PC-3 (cell line): Measurements from ENCODE around the gene STRAP. TPM values are rescaled to one million over a fixed set of nuclear protein-coding genes. Genes with fewer than 3 reads are reported as not detected.

Experiments used
- ATAC-seq: fragments of 200-7000 bp; cut with Tn5 transposase; 2 replicates; pipeline ENCODE4 v1.9.1; 2020; ENCODE audit warnings: mild to moderate bottlenecking, moderate library complexity
- BruUV-seq: library from RNA; stranded (reverse); fragments of 400-500 nt; replicated peaks from 2 replicates; lab custom pipeline; 2021; lab: Mats Ljungman, UMichigan
- CTCF ChIA-PET: fragments of 300-600 bp; sonication (Branson Sonifier 250); formaldehyde crosslinking; loops from one replicate; lab custom pipeline; 2022; ENCODE audit warnings: antibody characterized with exemption; lab: Charles Lee
- POLR2A ChIA-PET: fragments of 300-600 bp; sonication (Branson Sonifier 250); formaldehyde crosslinking; loops from one replicate; lab custom pipeline; 2022; ENCODE audit warnings: antibody characterized with exemption; ENCODE audit not compliant: unreplicated experiment; lab: Charles Lee
- DNase-seq: peaks from one replicate; pipeline ENCODE4 v3.0.0-alpha.2; 2015
- H2AFZ ChIP-seq: fragments of 300-600 bp; sonication (generic); 2 replicates; pipeline ENCODE4 v1.6.0; 2016; ENCODE audit warnings: antibody characterized with exemption, low read length
- H3F3A ChIP-seq: fragments of 300-600 bp; sonication (generic); one replicate; pipeline ENCODE4 v1.6.0; 2017; ENCODE audit warnings: antibody characterized with exemption, low read length, control low read depth, mild to moderate bottlenecking; ENCODE audit not compliant: unreplicated experiment
- H3K27ac ChIP-seq: fragments of 300-600 bp; sonication (generic); 2 replicates; pipeline ENCODE4 v1.5.1; 2016; ENCODE audit warnings: mild to moderate bottlenecking, low read length
- H3K27me3 ChIP-seq: fragments of 300-600 bp; sonication (generic); 2 replicates; pipeline ENCODE4 v1.6.1; 2016; ENCODE audit warnings: low read length, mixed read lengths
- H3K36me3 ChIP-seq: fragments of 300-600 bp; sonication (generic); 2 replicates; pipeline ENCODE4 v1.6.1; 2016; ENCODE audit warnings: low read depth, mixed run types, low read length, mixed read lengths
- H3K4me1 ChIP-seq: fragments of 300-600 bp; sonication (generic); 2 replicates; pipeline ENCODE4 v1.5.1; 2016; ENCODE audit warnings: low read length; ENCODE audit not compliant: insufficient read depth
- H3K4me2 ChIP-seq: fragments of 300-600 bp; sonication (generic); 2 replicates; pipeline ENCODE4 v1.6.0; 2016; ENCODE audit warnings: low read length
- H3K4me3 ChIP-seq: fragments of 300-600 bp; sonication (generic); 2 replicates; pipeline ENCODE4 v1.5.1; 2016; ENCODE audit warnings: mild to moderate bottlenecking, low read length, mixed read lengths
- H3K79me2 ChIP-seq: fragments of 300-600 bp; sonication (generic); 2 replicates; pipeline ENCODE4 v1.6.1; 2017; ENCODE audit warnings: low read length, mixed read lengths
- H3K9ac ChIP-seq: fragments of 300-600 bp; sonication (generic); 2 replicates; pipeline ENCODE4 v1.6.0; 2016; ENCODE audit warnings: mild to moderate bottlenecking, low read length
- H3K9me2 ChIP-seq: fragments of 300-600 bp; sonication (generic); replicated peaks from 2 replicates; pipeline ENCODE4 v1.6.1; 2016; ENCODE audit warnings: mixed run types, low read length, mixed read lengths
- H3K9me3 ChIP-seq: fragments of 300-600 bp; sonication (generic); 2 replicates; pipeline ENCODE4 v1.6.1; 2016; ENCODE audit warnings: low read length, mixed read lengths
- H4K20me1 ChIP-seq: fragments of 300-600 bp; sonication (generic); 2 replicates; pipeline ENCODE4 v1.6.1; 2016; ENCODE audit warnings: low read length, mixed read lengths
- CTCF ChIP-seq: fragments of 300-600 bp; sonication (generic); conservative IDR thresholded peaks from 2 replicates; pipeline ENCODE4 v1.5.1; 2017; ENCODE audit warnings: antibody characterized with exemption, low read depth, mild to moderate bottlenecking, low read length
- EZH2 ChIP-seq: fragments of 300-600 bp; sonication (generic); IDR thresholded peaks from one replicate; pipeline ENCODE4 v1.6.1; 2017; ENCODE audit warnings: antibody characterized with exemption, mild to moderate bottlenecking, low read length; ENCODE audit not compliant: unreplicated experiment
- EZH2phosphoT487 ChIP-seq: fragments of 300-600 bp; sonication (generic); IDR thresholded peaks from 2 replicates; pipeline ENCODE4 v1.6.1; 2018; ENCODE audit warnings: mild to moderate bottlenecking, antibody characterized with exemption, low read length, borderline replicate concordance
- intact Hi-C: fragments of 100-400 bp; cut with micrococcal nuclease; formaldehyde crosslinking; loops from 2 replicates; pipeline ENCODE4 v1.9.0; 2023
- total RNA-seq: library from RNA; depleted of rRNA; stranded (reverse); fragments of >200 nt; gene quantifications from 2 replicates; pipeline ENCODE4 v1.2.3, GENCODE V29; 2014

Gene STRAP
- total RNA-seq, 1 experiment from 2014 or later, result 80.4 TPM

GRCh38 chr12:15932327-15932726 lies 50.1 kb downstream of the STRAP start:
- Histone ChIP-seq H3K79me2 (no peaks in the 10 kb centered on the region), H3K4me1 (peaks cover 9% of the 10 kb centered on the region), H2AFZ (no peak overlapping the region), H3K9me3 (no peaks in the 10 kb centered on the region), H4K20me1 (no peaks in the 10 kb centered on the region), H3K36me3 (no peaks in the 10 kb centered on the region), H3K27me3 (no peaks in the 10 kb centered on the region), H3K27ac (no peak overlapping the region), H3K9me2 (no peaks in the 10 kb centered on the region), H3K4me3 (no peak overlapping the region), H3K4me2 (no peak overlapping the region), H3K9ac (no peak overlapping the region), H3F3A (no peaks in the 10 kb centered on the region)
- BruUV-seq, result no TSS peak
- POLR2A ChIA-PET, result no interaction called here
- no peak for TF ChIP-seq EZH2phosphoT487
- no peak for TF ChIP-seq EZH2
- TF ChIP-seq CTCF, result no peak
- intact Hi-C loops, result no loop called here
- no peak for ATAC-seq
- CTCF ChIA-PET, result no interaction called here
- DNase-seq, result no peak

- CTCF ChIA-PET, result no interaction called here
- Histone ChIP-seq H3K79me2 (no peaks in the 10 kb centered on the region), H3K27ac (no peak overlapping the region), H3F3A (no peaks in the 10 kb centered on the region), H3K9me3 (no peaks in the 10 kb centered on the region), H2AFZ (no peak overlapping the region), H3K27me3 (no peaks in the 10 kb centered on the region), H3K36me3 (no peaks in the 10 kb centered on the region), H3K9ac (no peak overlapping the region), H3K4me2 (no peak overlapping the region), H3K9me2 (no peaks in the 10 kb centered on the region), H3K4me1 (peaks cover 8% of the 10 kb centered on the region), H4K20me1 (no peaks in the 10 kb centered on the region), H3K4me3 (no peak overlapping the region)
- TF ChIP-seq EZH2, result no peak
- no peak for TF ChIP-seq EZH2phosphoT487
- no peak for TF ChIP-seq CTCF
- BruUV-seq, result no TSS peak
- intact Hi-C loops, result no loop called here
- ATAC-seq (no peak), DNase-seq (no peak)
- POLR2A ChIA-PET, result no interaction called here
Observed at GRCh38 chr12:15932971-15933370, 50.8 kb downstream of the STRAP start.

- CTCF ChIA-PET, result no interaction called here
- no peak for DNase-seq
- POLR2A ChIA-PET, result no interaction called here
Observed at GRCh38 chr12:15933751-15934150, 51.6 kb downstream of the STRAP start.

More at GRCh38 chr12:15933751-15934150, 51.6 kb downstream of the STRAP start:
- Histone ChIP-seq H3K9me2 (no peaks in the 10 kb centered on the region), H3K36me3 (no peaks in the 10 kb centered on the region), H4K20me1 (no peaks in the 10 kb centered on the region), H3K4me3 (no peak overlapping the region), H3K27ac (no peak overlapping the region), H3K79me2 (no peaks in the 10 kb centered on the region), H3K4me1 (no peaks in the 10 kb centered on the region; the same call in 1 of the 2 replicates), H3K4me2 (no peak overlapping the region), H3K9ac (no peak overlapping the region), H2AFZ (no peak overlapping the region), H3K9me3 (no peaks in the 10 kb centered on the region), H3F3A (no peaks in the 10 kb centered on the region), H3K27me3 (no peaks in the 10 kb centered on the region)
- BruUV-seq, result no TSS peak
- intact Hi-C loops, result no loop called here
- no peak for TF ChIP-seq EZH2
- TF ChIP-seq CTCF, result no peak
- TF ChIP-seq EZH2phosphoT487, result no peak
- no peak for ATAC-seq
